Fibroblast of lung (primary cell): ENCODE results near the gene CHTOP. TPM values are rescaled to one million over a fixed set of nuclear protein-coding genes. Genes with fewer than 3 reads are reported as not detected.

Experiments
- DNase-seq, 2 donors: peaks; one replicate each; pipeline versions ENCODE4 v3.0.0 to v3.0.0-alpha.2; 2010; ENCODE audit warnings: low read depth in 2 of 2
- H2AFZ ChIP-seq: 2 replicates; pipeline ENCODE4 v1.5.1; 2012; ENCODE audit warnings: low read length, control low read depth, inconsistent platforms
- H3K27ac ChIP-seq: 2 replicates; pipeline ENCODE4 v1.5.1; 2011; ENCODE audit warnings: low read length, control low read depth; ENCODE audit not compliant: insufficient read depth
- H3K27me3 ChIP-seq: 2 replicates; pipeline ENCODE4 v1.5.1; 2011; ENCODE audit warnings: mild to moderate bottlenecking, low read length; ENCODE audit not compliant: control insufficient read depth, insufficient read depth
- H3K36me3 ChIP-seq: 2 replicates; pipeline ENCODE4 v1.5.1; 2011; ENCODE audit warnings: low read length; ENCODE audit not compliant: control insufficient read depth, insufficient read depth
- H3K4me1 ChIP-seq: 2 replicates; pipeline ENCODE4 v1.5.1; 2011; ENCODE audit warnings: low read length; ENCODE audit not compliant: control insufficient read depth, insufficient read depth; ENCODE audit errors: extremely low read depth
- H3K4me2 ChIP-seq: 2 replicates; pipeline ENCODE4 v1.5.1; 2011; ENCODE audit warnings: low read length, control low read depth; ENCODE audit not compliant: insufficient read depth; ENCODE audit errors: extremely low read depth
- H3K4me3 ChIP-seq, 4 experiments: fragments of 200-600 bp in 1 of 4; sonication (generic) in 1 of 4; replicated peaks in 1 of 4; 2 replicates each; pipeline ENCODE4 v1.5.1; 2011 to 2016; ENCODE audit warnings: low read length in 4 of 4, low read depth in 3 of 4, mild to moderate bottlenecking in 3 of 4, control low read depth in 2 of 4, inconsistent platforms in 1 of 4, mixed read lengths in 1 of 4; ENCODE audit not compliant: insufficient read depth in 1 of 4; ENCODE audit errors: control extremely low read depth in 1 of 4
- H3K79me2 ChIP-seq: 2 replicates; pipeline ENCODE4 v1.5.1; 2012; ENCODE audit warnings: mild to moderate bottlenecking, low read length, inconsistent platforms; ENCODE audit not compliant: control insufficient read depth, insufficient read depth
- H3K9ac ChIP-seq: 2 replicates; pipeline ENCODE4 v1.5.1; 2011; ENCODE audit warnings: mild to moderate bottlenecking, low read length, control low read depth; ENCODE audit not compliant: insufficient read depth
- H3K9me3 ChIP-seq: 2 replicates; pipeline ENCODE4 v1.5.1; 2012; ENCODE audit warnings: low read depth, low read length; ENCODE audit not compliant: control insufficient read depth, insufficient read depth
- H4K20me1 ChIP-seq: 2 replicates; pipeline ENCODE4 v1.5.1; 2011; ENCODE audit warnings: low read length; ENCODE audit not compliant: control insufficient read depth, insufficient read depth; ENCODE audit errors: extremely low read depth
- EZH2 ChIP-seq: IDR thresholded peaks from 2 replicates; pipeline ENCODE4 v1.5.1; 2012; ENCODE audit warnings: low read length, control low read depth, mild to moderate bottlenecking; ENCODE audit errors: missing control alignments
- polyA plus RNA-seq, 2 donors: library from polyadenylated mRNA; depleted of rRNA in 1 of 2; stranded (reverse) in 1 of 2; unstranded in 1 of 2; fragments of >200 nt; gene quantifications; 2 replicates each; pipeline ENCODE4 v1.2.1, GENCODE V29; 2011 to 2012; ENCODE audit warnings: missing spikeins in 1 of 2
- total RNA-seq: library from RNA; depleted of rRNA; stranded (reverse); fragments of >200 nt; gene quantifications from 2 replicates; pipeline ENCODE4 v1.2.1, GENCODE V29; 2014
- TF ChIP-seq, protein P1 (sequence below), 2 donors: IDR thresholded peaks in 1 of 2; conservative IDR thresholded peaks in 1 of 2; 1 replicate in 1 of 2; 2 replicates in 1 of 2; pipeline ENCODE4 v1.5.1; 2011 to 2012; ENCODE audit warnings: low read length in 2 of 2, control low read depth in 1 of 2, inconsistent platforms in 1 of 2, low read depth in 1 of 2, mild to moderate bottlenecking in 1 of 2

The CHTOP gene
- total and polyA plus RNA-seq, 2 donors (not counting 1 experiment from before 2014, with no cell fraction given): 34.0 to 47.6 TPM

DNA sequence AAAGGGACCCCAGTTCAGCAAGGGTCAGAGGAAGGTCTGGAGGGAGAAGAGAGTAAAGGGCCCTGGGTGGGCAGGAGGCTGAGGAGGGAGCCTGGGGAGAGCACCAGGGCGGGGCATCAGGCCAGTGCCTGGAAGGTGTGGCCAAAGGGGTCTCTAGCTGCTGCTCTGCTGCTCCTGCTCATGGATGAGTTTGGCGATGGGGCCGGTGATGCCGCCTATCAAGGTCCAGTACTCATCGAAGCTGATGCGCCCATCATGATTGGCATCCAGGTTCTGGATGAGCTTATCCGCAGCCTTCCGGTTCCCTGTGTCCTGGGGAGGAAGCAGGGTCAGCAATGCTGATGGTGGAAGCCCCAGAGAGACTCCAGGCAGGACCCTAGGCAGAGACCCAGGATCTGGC lies 26.5 kb upstream of the CHTOP start:
- Histone ChIP-seq H3K4me3 (no peak overlapping the region), H3K79me2 (peaks cover 51% of the 10 kb centered on the region), H3K4me1 (peaks cover 18% of the 10 kb centered on the region), H3K9me3 (no peaks in the 10 kb centered on the region), H3K27me3 (no peaks in the 10 kb centered on the region), H3K36me3 (peaks cover 15% of the 10 kb centered on the region), H2AFZ (no peak overlapping the region), H3K4me2 (no peak overlapping the region), H4K20me1 (no peaks in the 10 kb centered on the region), H3K27ac (peak overlapping the region; percentile 94), H3K9ac (no peak overlapping the region)
- TF ChIP-seq EZH2: no peak
- TF ChIP-seq, protein P1, sequence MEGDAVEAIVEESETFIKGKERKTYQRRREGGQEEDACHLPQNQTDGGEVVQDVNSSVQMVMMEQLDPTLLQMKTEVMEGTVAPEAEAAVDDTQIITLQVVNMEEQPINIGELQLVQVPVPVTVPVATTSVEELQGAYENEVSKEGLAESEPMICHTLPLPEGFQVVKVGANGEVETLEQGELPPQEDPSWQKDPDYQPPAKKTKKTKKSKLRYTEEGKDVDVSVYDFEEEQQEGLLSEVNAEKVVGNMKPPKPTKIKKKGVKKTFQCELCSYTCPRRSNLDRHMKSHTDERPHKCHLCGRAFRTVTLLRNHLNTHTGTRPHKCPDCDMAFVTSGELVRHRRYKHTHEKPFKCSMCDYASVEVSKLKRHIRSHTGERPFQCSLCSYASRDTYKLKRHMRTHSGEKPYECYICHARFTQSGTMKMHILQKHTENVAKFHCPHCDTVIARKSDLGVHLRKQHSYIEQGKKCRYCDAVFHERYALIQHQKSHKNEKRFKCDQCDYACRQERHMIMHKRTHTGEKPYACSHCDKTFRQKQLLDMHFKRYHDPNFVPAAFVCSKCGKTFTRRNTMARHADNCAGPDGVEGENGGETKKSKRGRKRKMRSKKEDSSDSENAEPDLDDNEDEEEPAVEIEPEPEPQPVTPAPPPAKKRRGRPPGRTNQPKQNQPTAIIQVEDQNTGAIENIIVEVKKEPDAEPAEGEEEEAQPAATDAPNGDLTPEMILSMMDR (conservative IDR thresholded peaks at IDR 0.05 in 1 of 2, IDR thresholded peaks at IDR 0.05 in 1 of 2; ENCODE audit: low read depth in 1 of 2, low read length in 2 of 2): no peak
- no peak for DNase-seq

- H3K79me2 ChIP-seq: peaks cover 58% of the 10 kb centered on the region
Measured at GRCh38 chr1:153608089-153608682, 25.7 kb upstream of the CHTOP start.

DNA sequence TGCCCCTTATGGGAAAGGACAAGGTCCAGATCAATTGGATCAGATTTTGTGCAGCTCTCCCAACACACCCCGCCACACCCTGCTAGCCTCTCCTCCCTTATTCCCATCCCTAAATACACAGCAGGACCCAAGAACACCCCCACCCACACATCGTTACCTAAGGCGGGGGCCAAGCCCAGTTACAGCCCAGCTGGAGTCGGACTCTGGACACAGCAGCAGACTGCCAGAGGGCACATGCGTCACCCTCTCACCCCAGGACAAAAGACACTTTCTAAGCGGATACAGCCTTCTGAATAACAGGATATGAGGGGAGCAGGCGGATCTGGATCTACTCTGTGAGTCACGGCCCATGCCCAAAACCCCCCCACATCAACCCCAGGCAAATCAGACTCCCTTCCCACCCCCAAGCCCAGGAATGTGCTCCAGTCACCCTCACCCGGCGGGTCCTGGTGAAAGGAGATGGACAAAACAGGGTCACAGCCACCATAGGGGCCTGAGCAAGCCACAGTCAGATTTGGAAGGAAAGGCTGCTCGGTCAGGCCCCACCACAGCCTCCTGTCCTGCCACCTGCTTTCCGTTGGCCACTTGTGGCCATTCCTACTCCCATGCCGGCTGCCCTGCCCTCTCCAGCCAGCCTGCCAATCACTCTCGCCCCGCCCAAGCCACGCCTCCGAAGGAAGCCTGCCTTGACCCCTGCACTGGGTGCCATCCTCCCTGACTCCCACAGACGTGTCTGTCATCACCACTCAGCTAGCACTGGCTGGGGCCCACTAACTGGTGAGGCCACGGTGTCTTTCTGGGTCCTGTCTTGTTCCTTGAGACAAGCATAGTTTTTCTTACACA lies 24.9 kb upstream of the CHTOP start:
- Histone ChIP-seq H3K4me2 (peak overlapping the region; percentile 96), H3K9ac (peak overlapping the region; percentile 55), H3K79me2 (peaks cover 61% of the 10 kb centered on the region), H3K9me3 (no peaks in the 10 kb centered on the region), H3K27ac (peak overlapping the region; percentile 94), H3K4me1 (peaks cover 20% of the 10 kb centered on the region), H3K36me3 (peaks cover 15% of the 10 kb centered on the region), H4K20me1 (no peaks in the 10 kb centered on the region), H3K27me3 (no peaks in the 10 kb centered on the region), H3K4me3 (peak overlapping the region; percentile 42 to 92 (median 54)), H2AFZ (no peak overlapping the region)
- DNase-seq: peak; percentile 88 to 95
- TF ChIP-seq, protein P1 (conservative IDR thresholded peaks at IDR 0.05 in 1 of 2, IDR thresholded peaks at IDR 0.05 in 1 of 2; ENCODE audit: low read depth in 1 of 2, low read length in 2 of 2): no peak
- no peak for TF ChIP-seq EZH2

More at GRCh38 chr1:153608089-153608682, 25.7 kb upstream of the CHTOP start:
- peak overlapping the region; percentile 55 for H3K9ac ChIP-seq
- H3K27me3 ChIP-seq: no peaks in the 10 kb centered on the region
- H2AFZ ChIP-seq: no peak overlapping the region
- peak overlapping the region; percentile 96 for H3K4me2 ChIP-seq
- TF ChIP-seq, protein P1 (conservative IDR thresholded peaks at IDR 0.05 in 1 of 2, IDR thresholded peaks at IDR 0.05 in 1 of 2; ENCODE audit: low read depth in 1 of 2, low read length in 2 of 2): no peak
- no peak for TF ChIP-seq EZH2
- peak overlapping the region; percentile 42 to 92 (median 54) for H3K4me3 ChIP-seq
- H3K4me1 ChIP-seq: peaks cover 18% of the 10 kb centered on the region
- no peaks in the 10 kb centered on the region for H3K9me3 ChIP-seq
- peak overlapping the region; percentile 94 for H3K27ac ChIP-seq
- peaks cover 15% of the 10 kb centered on the region for H3K36me3 ChIP-seq
- DNase-seq: no peak
- H4K20me1 ChIP-seq: no peaks in the 10 kb centered on the region
